ENCODE data around the gene POLE3. TPM values are rescaled to one million over a fixed set of nuclear protein-coding genes. Genes with fewer than 3 reads are reported as not detected.

Gene POLE3
- total RNA-seq, result 17.4 TPM

DNA sequence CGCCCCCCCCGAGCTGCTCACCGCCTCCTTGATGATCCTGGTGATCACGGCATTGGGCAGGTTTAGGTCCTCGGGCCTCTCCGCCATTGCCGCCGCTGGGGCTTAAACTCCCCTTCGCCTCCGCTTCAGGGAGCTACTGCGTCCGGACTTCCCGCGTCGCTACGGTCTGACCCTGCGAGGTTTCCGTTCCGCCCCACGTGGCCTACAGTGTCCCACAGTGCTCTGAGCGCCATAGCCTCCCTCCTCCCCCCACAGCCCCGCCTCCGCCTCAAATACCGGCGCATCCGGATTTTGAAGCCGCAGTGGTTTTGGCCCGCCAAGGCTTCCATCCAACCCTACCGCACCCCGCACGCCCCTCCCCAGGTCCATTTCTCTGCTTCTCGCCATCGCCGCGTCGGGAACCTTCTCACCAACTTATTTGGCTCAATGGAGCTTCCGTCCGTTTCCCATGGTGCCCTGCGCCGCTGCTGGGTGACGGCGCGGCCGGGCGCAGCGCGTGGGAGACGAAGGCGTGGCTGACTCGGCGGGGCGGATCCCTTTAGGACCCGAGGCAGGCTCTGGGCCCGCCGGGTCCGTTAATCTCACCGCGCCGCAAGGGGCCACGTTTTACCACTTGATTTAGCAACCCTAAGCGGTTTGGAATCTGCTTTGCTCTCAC lies at the start of gene POLE3, which contains the start of gene C9orf43:
Gene POLE3, minus strand, starts transcription at position 469 of the 658 bp plus-strand sequence. Its CDS starts 382 bp downstream, at position 87.
Gene C9orf43, plus strand, starts transcription at position 541 of the 658 bp plus-strand sequence. CDS start 2,747 bp downstream, outside the sequence.
- Histone ChIP-seq H3K4me3 (peak within 1 kb of the TSS; percentile 66 to 85), H3K9me3 (no peaks in the 10 kb centered on the region), H3K4me1 (peaks cover 16% of the 10 kb centered on the region), H3K36me3 (peaks cover 0 to 5% of the 10 kb centered on the region in 2 donors), H3K27me3 (no peaks in the 10 kb centered on the region), H3K27ac (peak within 1 kb of the TSS; percentile 97)
- no peak for TF ChIP-seq CTCF (IDR thresholded peaks at IDR 0.05)
- TF ChIP-seq POLR2AphosphoS5 (IDR thresholded peaks at IDR 0.05; ENCODE audit: insufficient read depth in 1 of 2, low read depth in 1 of 2), result peak; percentile 96 to 97
- peak in 1 of 2 donors; percentile 61 for TF ChIP-seq POLR2A (IDR thresholded peaks at IDR 0.05)
- peak in 1 of 2 donors; percentile 95 for DNase-seq (ENCODE audit: extremely low spot score in 2 of 2)
- intact Hi-C loops (cut with DNase I), result no loop called here

- Histone ChIP-seq H3K4me1 (peaks cover 31% of the 10 kb centered on the region), H3K4me3 (no peak overlapping the region), H3K9me3 (no peaks in the 10 kb centered on the region), H3K27me3 (no peaks in the 10 kb centered on the region), H3K27ac (peak overlapping the region; percentile 79), H3K36me3 (no peaks in the 10 kb centered on the region)
- no peak for DNase-seq (ENCODE audit: extremely low spot score in 2 of 2)
- intact Hi-C loops (cut with DNase I), result no loop called here
- TF ChIP-seq POLR2A (IDR thresholded peaks at IDR 0.05) (no peak), CTCF (IDR thresholded peaks at IDR 0.05) (no peak), POLR2AphosphoS5 (IDR thresholded peaks at IDR 0.05; ENCODE audit: insufficient read depth in 1 of 2, low read depth in 1 of 2) (no peak)
Observed at GRCh38 chr9:113456235-113456634, 45.8 kb upstream of the POLE3 start.

DNA sequence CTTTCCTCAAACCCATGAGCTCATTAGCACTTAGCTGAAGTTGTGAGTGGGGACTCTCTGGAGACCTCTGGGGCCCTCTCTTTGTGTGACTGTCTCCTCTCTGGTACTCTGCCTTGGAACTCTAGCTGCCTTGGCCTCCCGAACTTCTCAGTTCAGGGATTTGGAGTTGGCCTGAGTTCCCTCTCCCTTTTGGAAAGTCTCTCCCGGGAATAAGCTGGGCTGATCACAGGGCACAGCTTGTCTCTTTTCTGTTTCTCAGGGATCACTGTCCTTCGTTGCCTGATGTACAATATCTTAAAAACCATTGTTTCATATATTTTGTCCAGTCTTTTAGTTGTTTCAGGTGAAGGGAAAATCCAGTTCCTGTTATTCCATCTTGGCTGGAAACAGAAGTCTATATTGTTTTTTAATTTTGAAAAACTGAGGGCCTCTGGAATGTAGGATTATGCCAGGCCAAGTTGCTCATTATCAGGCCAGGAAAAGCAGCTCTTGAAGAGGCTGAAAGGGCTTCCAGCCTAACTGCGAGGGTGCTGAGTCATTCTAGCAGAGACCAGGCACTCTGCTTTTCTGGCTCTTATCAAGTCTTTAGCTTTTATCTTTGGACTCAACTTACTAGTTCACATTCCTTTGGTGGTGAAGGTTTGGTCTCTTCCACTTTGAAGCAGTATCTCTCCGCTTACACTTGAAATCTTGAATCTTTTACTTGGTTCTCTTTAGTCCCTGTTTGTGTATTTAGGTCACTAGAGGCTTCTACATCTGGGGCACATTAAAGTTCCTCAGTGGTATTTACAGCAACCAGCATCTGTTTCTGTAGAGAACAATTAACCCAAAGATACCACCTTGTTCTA lies 44.7 kb upstream of the POLE3 start:
- Histone ChIP-seq H3K4me3 (no peak overlapping the region), H3K36me3 (no peaks in the 10 kb centered on the region), H3K27me3 (no peaks in the 10 kb centered on the region), H3K9me3 (no peaks in the 10 kb centered on the region), H3K27ac (peak overlapping the region; percentile 79), H3K4me1 (peaks cover 31% of the 10 kb centered on the region)
- TF ChIP-seq POLR2A (IDR thresholded peaks at IDR 0.05) (no peak), POLR2AphosphoS5 (IDR thresholded peaks at IDR 0.05; ENCODE audit: insufficient read depth in 1 of 2, low read depth in 1 of 2) (peak in 1 of 2 donors; percentile 61)
- intact Hi-C loops (cut with DNase I), result no loop called here
- no peak for DNase-seq (ENCODE audit: extremely low spot score in 2 of 2)

GRCh38 chr9:113452113-113452605 lies 41.7 kb upstream of the POLE3 start:
- H3K27me3 ChIP-seq, result no peaks in the 10 kb centered on the region
- no peaks in the 10 kb centered on the region for H3K36me3 ChIP-seq
- peaks cover 31% of the 10 kb centered on the region for H3K4me1 ChIP-seq
- no peak overlapping the region for H3K27ac ChIP-seq
- no peak for DNase-seq (ENCODE audit: extremely low spot score in 2 of 2)
- H3K4me3 ChIP-seq, result no peak overlapping the region
- intact Hi-C loops (cut with DNase I), result no loop called here
- H3K9me3 ChIP-seq, result no peaks in the 10 kb centered on the region
- no peak for TF ChIP-seq POLR2AphosphoS5 (IDR thresholded peaks at IDR 0.05; ENCODE audit: insufficient read depth in 1 of 2, low read depth in 1 of 2)
- TF ChIP-seq CTCF (IDR thresholded peaks at IDR 0.05), result no peak
- no peak for TF ChIP-seq POLR2A (IDR thresholded peaks at IDR 0.05)

- intact Hi-C loops (cut with DNase I), result loop anchor here (5.0 kb wide), 1 partner anchor 208 kb away; no protein-coding TSS in a partner anchor
- no peaks in the 10 kb centered on the region for H3K36me3 ChIP-seq
- no peaks in the 10 kb centered on the region for H3K9me3 ChIP-seq
- H3K4me3 ChIP-seq, result no peak overlapping the region
- no peaks in the 10 kb centered on the region for H3K27me3 ChIP-seq
- H3K4me1 ChIP-seq, result peaks cover 3% of the 10 kb centered on the region
- DNase-seq (ENCODE audit: extremely low spot score in 2 of 2), result no peak
- H3K27ac ChIP-seq, result no peak overlapping the region
- TF ChIP-seq CTCF (IDR thresholded peaks at IDR 0.05) (no peak), POLR2A (IDR thresholded peaks at IDR 0.05) (no peak), POLR2AphosphoS5 (IDR thresholded peaks at IDR 0.05; ENCODE audit: insufficient read depth in 1 of 2, low read depth in 1 of 2) (no peak)
Observed at GRCh38 chr9:113449376-113449775, 38.9 kb upstream of the POLE3 start.

Measured in vagina (tissue), 2 donors.